ENCODE measurements around the gene CCR6.

- no peak for TF ChIP-seq EZH2 (IDR thresholded peaks at IDR 0.05; ENCODE audit: borderline replicate concordance, low read depth, low read length, severe bottlenecking)
- TF ChIP-seq CTCF (IDR thresholded peaks at IDR 0.05; ENCODE audit: extremely low read depth in 1 of 2, insufficient read depth in 1 of 2, low read depth in 1 of 2, low read length in 2 of 2): no peak
Measured at GRCh38 chr6:167094820-167095637, 27.9 kb upstream of the CCR6 start.

All from endothelial cell of umbilical vein (primary cell).